Endothelial cell (in vitro differentiated cells): ENCODE measurements around the gene GABRR1. TPM values are rescaled to one million over a fixed set of nuclear protein-coding genes. Genes with fewer than 3 reads are reported as not detected.

Experiments
- DNase-seq: peaks from one replicate; pipeline ENCODE4 v3.0.0; 2021; ENCODE audit warnings: low spot score
- H3K27ac Mint-ChIP-seq: one replicate; pipeline ENCODE4 v1.8.0; 2021; ENCODE audit warnings: mixed read lengths, inconsistent platforms; ENCODE audit not compliant: unreplicated experiment
- H3K27me3 Mint-ChIP-seq: one replicate; pipeline ENCODE4 v1.8.0; 2021; ENCODE audit warnings: mild to moderate bottlenecking, moderate library complexity, mixed read lengths, inconsistent platforms; ENCODE audit not compliant: unreplicated experiment
- H3K36me3 Mint-ChIP-seq: one replicate; pipeline ENCODE4 v1.8.0; 2021; ENCODE audit warnings: mild to moderate bottlenecking, low read depth, mixed read lengths, inconsistent platforms; ENCODE audit not compliant: unreplicated experiment
- H3K4me1 Mint-ChIP-seq: one replicate; pipeline ENCODE4 v1.8.0; 2021; ENCODE audit warnings: mild to moderate bottlenecking, mixed read lengths, inconsistent platforms; ENCODE audit not compliant: unreplicated experiment
- H3K4me3 Mint-ChIP-seq: one replicate; pipeline ENCODE4 v1.8.0; 2021; ENCODE audit warnings: mild to moderate bottlenecking, mixed read lengths, inconsistent platforms; ENCODE audit not compliant: unreplicated experiment
- H3K9me3 Mint-ChIP-seq: one replicate; pipeline ENCODE4 v1.8.0; 2021; ENCODE audit warnings: mixed read lengths, inconsistent platforms; ENCODE audit not compliant: unreplicated experiment
- long read RNA-seq: library from polyadenylated mRNA; unstranded; transcript quantifications from one replicate; pipeline ENCODE4 v2.0.0, GENCODE V29; 2020; ENCODE audit not compliant: unreplicated experiment
- total RNA-seq: library from RNA; stranded (reverse); fragmentation: NEBNext Ultra II Directional; extraction: Animal tissue kit (Norgen Biotek cat#: 25700); gene quantifications from one replicate; pipeline ENCODE4 v1.2.1, GENCODE V29; 2021; ENCODE audit not compliant: unreplicated experiment
- TF ChIP-seq, protein P1 (sequence below): fragments of 200-600 bp; sonication (generic); IDR thresholded peaks from one replicate; pipeline ENCODE4 v1.5.0; 2021; ENCODE audit warnings: antibody characterized with exemption; ENCODE audit not compliant: unreplicated experiment

GABRR1 gene
- total RNA-seq, result not detected
- long read RNA-seq, result 0 reads

DNA sequence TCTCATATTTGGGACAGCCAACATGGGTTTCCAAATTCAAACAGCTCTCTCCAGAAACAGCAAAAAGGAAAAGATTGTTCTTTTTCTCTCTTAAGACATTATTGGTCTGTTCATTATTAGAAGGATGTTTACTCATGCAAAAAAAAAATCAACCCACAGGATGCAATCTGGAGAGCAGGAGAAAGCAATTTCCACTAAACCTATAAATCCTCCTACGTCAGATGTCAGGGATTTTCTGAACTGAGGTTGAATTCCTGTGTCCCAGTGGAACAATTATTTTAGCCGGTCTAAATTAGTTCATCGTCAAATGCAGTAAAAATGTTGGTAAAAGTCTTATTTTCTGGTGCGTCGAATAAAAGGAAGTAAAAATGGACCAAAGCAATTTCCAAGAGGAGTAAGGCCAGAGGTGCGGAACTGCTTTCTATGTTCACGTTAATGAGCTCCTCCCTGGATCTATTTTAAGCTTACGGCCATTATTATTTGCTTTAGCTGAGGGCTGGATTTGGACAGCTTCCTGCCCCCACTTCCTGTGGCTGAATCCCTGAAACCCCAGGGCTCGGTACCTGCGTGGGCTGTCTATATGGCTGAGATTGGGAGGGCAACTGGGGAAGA is at the start of gene GABRR1:
Gene GABRR1 (minus strand): TSS at position 60 of the 612 bp plus-strand sequence. CDS start 36 bp downstream, at position 24.
- TF ChIP-seq, protein P1, sequence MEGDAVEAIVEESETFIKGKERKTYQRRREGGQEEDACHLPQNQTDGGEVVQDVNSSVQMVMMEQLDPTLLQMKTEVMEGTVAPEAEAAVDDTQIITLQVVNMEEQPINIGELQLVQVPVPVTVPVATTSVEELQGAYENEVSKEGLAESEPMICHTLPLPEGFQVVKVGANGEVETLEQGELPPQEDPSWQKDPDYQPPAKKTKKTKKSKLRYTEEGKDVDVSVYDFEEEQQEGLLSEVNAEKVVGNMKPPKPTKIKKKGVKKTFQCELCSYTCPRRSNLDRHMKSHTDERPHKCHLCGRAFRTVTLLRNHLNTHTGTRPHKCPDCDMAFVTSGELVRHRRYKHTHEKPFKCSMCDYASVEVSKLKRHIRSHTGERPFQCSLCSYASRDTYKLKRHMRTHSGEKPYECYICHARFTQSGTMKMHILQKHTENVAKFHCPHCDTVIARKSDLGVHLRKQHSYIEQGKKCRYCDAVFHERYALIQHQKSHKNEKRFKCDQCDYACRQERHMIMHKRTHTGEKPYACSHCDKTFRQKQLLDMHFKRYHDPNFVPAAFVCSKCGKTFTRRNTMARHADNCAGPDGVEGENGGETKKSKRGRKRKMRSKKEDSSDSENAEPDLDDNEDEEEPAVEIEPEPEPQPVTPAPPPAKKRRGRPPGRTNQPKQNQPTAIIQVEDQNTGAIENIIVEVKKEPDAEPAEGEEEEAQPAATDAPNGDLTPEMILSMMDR, result no peak
- Mint-ChIP-seq H3K36me3 (no peaks in the 10 kb centered on the region), H3K9me3 (no peaks in the 10 kb centered on the region), H3K4me1 (peaks cover 9% of the 10 kb centered on the region), H3K27ac (no peak within 1 kb of the TSS), H3K27me3 (no peaks in the 10 kb centered on the region), H3K4me3 (no peak within 1 kb of the TSS)
- no peak for DNase-seq

DNA sequence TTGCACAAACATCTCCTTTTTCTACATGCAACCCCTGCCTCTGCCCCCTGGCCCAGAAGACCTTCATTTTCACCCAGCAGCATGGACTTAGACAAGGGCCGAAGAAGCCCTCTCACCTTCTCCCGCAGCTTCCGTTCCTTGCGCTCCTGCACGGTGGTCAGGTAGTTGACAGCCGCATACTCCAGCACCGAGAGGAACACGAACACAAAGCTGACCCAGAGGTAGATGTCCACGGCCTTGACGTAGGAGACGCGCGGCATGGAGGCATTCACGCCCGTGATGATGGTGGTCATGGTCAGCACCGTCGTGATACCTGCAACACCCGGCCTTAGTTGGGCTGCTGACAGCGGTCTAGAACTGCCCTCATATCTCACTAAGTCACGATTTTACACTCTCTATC is 47.1 kb upstream of the GABRR1 start:
- Mint-ChIP-seq H3K27me3 (no peaks in the 10 kb centered on the region), H3K27ac (no peak overlapping the region), H3K36me3 (no peaks in the 10 kb centered on the region), H3K9me3 (no peaks in the 10 kb centered on the region), H3K4me1 (peaks cover 3% of the 10 kb centered on the region), H3K4me3 (no peak overlapping the region)
- no peak for DNase-seq
- TF ChIP-seq, protein P1, result no peak

DNA sequence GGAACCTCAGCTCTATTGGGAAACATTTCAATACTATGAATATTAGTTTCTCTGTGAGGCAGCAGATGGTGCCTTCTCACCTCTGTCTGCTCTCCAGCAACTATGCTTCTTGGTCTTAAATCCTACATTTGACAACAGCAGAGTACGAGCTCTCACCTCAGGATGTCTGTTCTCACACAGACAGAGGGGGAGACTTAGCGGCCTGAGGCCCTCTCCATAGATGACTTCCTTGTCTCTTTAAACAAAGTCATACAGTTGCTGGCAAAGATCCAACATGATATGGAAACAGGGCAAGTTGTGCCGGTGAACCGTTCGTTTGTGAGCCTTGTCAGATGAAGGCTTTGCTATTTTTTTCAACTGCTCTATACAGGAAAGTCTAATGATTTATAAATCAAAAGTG is 43.7 kb upstream of the GABRR1 start:
- no peak for DNase-seq
- no peaks in the 10 kb centered on the region for H3K9me3 Mint-ChIP-seq
- H3K27me3 Mint-ChIP-seq, result no peaks in the 10 kb centered on the region
- no peak overlapping the region for H3K4me3 Mint-ChIP-seq
- H3K36me3 Mint-ChIP-seq, result no peaks in the 10 kb centered on the region
- TF ChIP-seq, protein P1, result no peak
- no peak overlapping the region for H3K27ac Mint-ChIP-seq
- H3K4me1 Mint-ChIP-seq, result peaks cover 3% of the 10 kb centered on the region

DNA sequence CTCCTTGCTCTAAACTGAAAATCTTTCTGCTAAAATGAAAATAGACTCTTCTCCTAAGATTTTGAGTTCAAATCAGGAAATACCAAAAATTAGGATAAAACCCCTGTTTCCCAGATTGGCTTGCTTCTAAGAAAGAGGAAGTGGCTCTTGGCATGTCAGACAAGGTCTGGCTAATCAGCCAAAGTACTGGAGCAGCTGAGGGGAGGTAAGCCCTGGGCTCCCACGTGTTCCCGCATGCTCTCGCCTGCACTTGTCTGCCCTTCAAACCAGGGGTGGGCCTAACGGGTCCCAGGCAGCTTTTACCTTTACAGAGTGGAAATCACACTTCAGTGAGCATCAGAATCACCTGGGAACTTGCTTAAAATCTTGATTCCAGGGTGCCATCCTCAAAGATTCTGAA is 43.2 kb upstream of the GABRR1 start:
- no peak overlapping the region for H3K4me3 Mint-ChIP-seq
- H3K27ac Mint-ChIP-seq, result no peak overlapping the region
- TF ChIP-seq, protein P1, result no peak
- no peaks in the 10 kb centered on the region for H3K9me3 Mint-ChIP-seq
- H3K27me3 Mint-ChIP-seq, result no peaks in the 10 kb centered on the region
- DNase-seq, result no peak
- H3K36me3 Mint-ChIP-seq, result no peaks in the 10 kb centered on the region
- H3K4me1 Mint-ChIP-seq, result peaks cover 3% of the 10 kb centered on the region

DNA sequence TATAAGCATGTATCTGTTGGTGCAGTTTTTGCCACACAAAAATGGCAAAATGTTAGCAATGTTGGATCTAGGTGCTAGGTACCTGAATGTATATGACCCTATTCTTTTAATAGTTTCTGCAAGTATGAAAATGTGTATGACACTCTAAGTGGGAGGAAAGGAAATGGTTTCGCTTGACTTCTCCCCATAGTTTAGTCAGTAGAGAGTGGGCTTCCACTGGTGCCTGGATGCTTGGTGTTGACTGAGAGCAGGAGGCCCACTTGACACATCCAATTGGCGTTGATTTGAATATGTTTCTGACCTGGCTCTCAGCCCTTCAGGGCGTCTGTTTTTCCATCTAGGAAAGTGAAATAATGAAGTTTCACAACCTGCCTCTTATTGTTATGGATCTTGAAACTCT is 41.8 kb upstream of the GABRR1 start:
- H3K27me3 Mint-ChIP-seq, result no peaks in the 10 kb centered on the region
- TF ChIP-seq, protein P1, result no peak
- H3K4me3 Mint-ChIP-seq, result no peak overlapping the region
- H3K4me1 Mint-ChIP-seq, result peaks cover 15% of the 10 kb centered on the region
- no peaks in the 10 kb centered on the region for H3K9me3 Mint-ChIP-seq
- no peaks in the 10 kb centered on the region for H3K36me3 Mint-ChIP-seq
- no peak for DNase-seq
- no peak overlapping the region for H3K27ac Mint-ChIP-seq
